H1 (cell line): Measurements from ENCODE around the gene MPZL3. TPM values are rescaled to one million over a fixed set of nuclear protein-coding genes. Genes with fewer than 3 reads are reported as not detected.
A peak's percentile ranks its signal among the peaks of the same experiment; 100 is the strongest.

ENCODE experiments used
- CTCF ChIA-PET: fragments of 300-600 bp; sonication (Branson Sonifier 250); formaldehyde crosslinking; loops from one replicate; lab custom pipeline; 2021; ENCODE audit not compliant: partially characterized antibody; lab: Charles Lee
- POLR2A ChIA-PET: fragments of 300-600 bp; sonication (Branson Sonifier 250); formaldehyde crosslinking; loops from one replicate; lab custom pipeline; 2021; ENCODE audit warnings: inconsistent platforms; ENCODE audit not compliant: partially characterized antibody; lab: Charles Lee
- DNase-seq, 2 experiments: peaks; one replicate each; pipeline versions ENCODE4 v3.0.0 to v3.0.0-alpha.2; 2010 to 2022; ENCODE audit warnings: low spot score in 2 of 2, low read depth in 1 of 2, mixed read lengths in 1 of 2
- FAIRE-seq: peaks from 2 replicates; lab custom pipeline; 2011; peaks lifted over from hg19 to GRCh38; lab: Jason Lieb, UNC
- H2AFZ ChIP-seq: 2 replicates; pipeline ENCODE4 v1.8.1; 2012; ENCODE audit warnings: low read length, inconsistent platforms
- H2AK5ac ChIP-seq: 2 replicates; pipeline ENCODE4 v1.6.1; 2013; ENCODE audit warnings: low read depth, low read length
- H2BK120ac ChIP-seq: replicated peaks from 2 replicates; pipeline ENCODE3; 2013; ENCODE audit warnings: low read depth, low read length, inconsistent platforms
- H2BK12ac ChIP-seq: 2 replicates; pipeline ENCODE4 v1.6.1; 2013; ENCODE audit warnings: low read depth, low read length
- H2BK15ac ChIP-seq: 2 replicates; pipeline ENCODE4 v1.6.1; 2013; ENCODE audit warnings: low read length
- H2BK20ac ChIP-seq: 2 replicates; pipeline ENCODE4 v1.6.1; 2013; ENCODE audit warnings: low read length
- H2BK5ac ChIP-seq: 2 replicates; pipeline ENCODE4 v1.6.1; 2013; ENCODE audit warnings: low read depth, low read length
- H3K14ac ChIP-seq: 2 replicates; pipeline ENCODE4 v1.6.1; 2013; ENCODE audit warnings: inconsistent platforms; ENCODE audit not compliant: insufficient read length
- H3K18ac ChIP-seq: 2 replicates; pipeline ENCODE4 v1.6.1; 2013; ENCODE audit warnings: low read length; ENCODE audit errors: extremely low read depth
- H3K23ac ChIP-seq: 2 replicates; pipeline ENCODE4 v1.6.1; 2013; ENCODE audit warnings: inconsistent platforms; ENCODE audit not compliant: insufficient read length
- H3K23me2 ChIP-seq: 2 replicates; pipeline ENCODE4 v1.6.1; 2013; ENCODE audit warnings: low read depth, low read length
- H3K27ac ChIP-seq: 2 replicates; pipeline ENCODE4 v1.6.1; 2011; ENCODE audit warnings: low read depth, low read length, inconsistent platforms
- H3K27me3 ChIP-seq, 4 experiments: replicated peaks in 1 of 4; 1 replicate in 1 of 4; 2 replicates in 3 of 4; pipeline versions ENCODE4 v1.6.1 to v1.8.1; 2011 to 2013; ENCODE audit warnings: low read length in 3 of 4, mild to moderate bottlenecking in 3 of 4, inconsistent platforms in 2 of 4, mixed read lengths in 2 of 4, moderate library complexity in 1 of 4; ENCODE audit not compliant: control insufficient read depth in 3 of 4, insufficient read depth in 3 of 4; ENCODE audit errors: extremely low read depth in 1 of 4
- H3K36me3 ChIP-seq, 4 experiments: 2 replicates each; pipeline versions ENCODE4 v1.6.1 to v1.8.1; 2011 to 2013; ENCODE audit warnings: mild to moderate bottlenecking in 4 of 4, low read length in 3 of 4, moderate library complexity in 2 of 4, control low read depth in 1 of 4, inconsistent platforms in 1 of 4; ENCODE audit not compliant: insufficient read depth in 4 of 4, control insufficient read depth in 2 of 4
- H3K4ac ChIP-seq: replicated peaks from 2 replicates; pipeline ENCODE3; 2013; ENCODE audit warnings: low read length, low read depth, mixed read lengths, inconsistent platforms; ENCODE audit not compliant: insufficient read length
- H3K4me1 ChIP-seq, 4 experiments: replicated peaks in 1 of 4; 1 replicate in 1 of 4; 2 replicates in 3 of 4; pipeline versions ENCODE4 v1.6.1 to v1.8.1; 2011 to 2013; ENCODE audit warnings: low read length in 3 of 4, inconsistent platforms in 2 of 4, mixed read lengths in 1 of 4; ENCODE audit not compliant: insufficient read depth in 4 of 4, control insufficient read depth in 3 of 4
- H3K4me2 ChIP-seq, 2 experiments: 2 replicates each; pipeline versions ENCODE4 v1.6.1 to v1.8.1; 2011 to 2013; ENCODE audit warnings: low read depth in 2 of 2, low read length in 2 of 2, control low read depth in 1 of 2, inconsistent platforms in 1 of 2, mild to moderate bottlenecking in 1 of 2; ENCODE audit not compliant: insufficient read depth in 1 of 2
- H3K4me3 ChIP-seq, 4 experiments: fragments of 200-600, 300-600 bp in 1 of 4; sonication (generic), shearing (Covaris generic), sonication (Bioruptor Twin) in 1 of 4; 2 replicates each; pipeline versions ENCODE4 v1.5.1 to v1.8.1; 2011 to 2016; ENCODE audit warnings: low read length in 4 of 4, low read depth in 3 of 4, control low read depth in 2 of 4, inconsistent platforms in 2 of 4, mild to moderate bottlenecking in 2 of 4, mixed read lengths in 1 of 4, moderate library complexity in 1 of 4; ENCODE audit not compliant: insufficient read depth in 2 of 4; ENCODE audit errors: extremely low read depth in 1 of 4
- H3K56ac ChIP-seq: replicated peaks from 2 replicates; pipeline ENCODE3; 2013; ENCODE audit warnings: low read depth, mild to moderate bottlenecking, mixed read lengths, low read length, inconsistent platforms; ENCODE audit not compliant: insufficient read length
- H3K79me1 ChIP-seq: 2 replicates; pipeline ENCODE4 v1.6.1; 2013; ENCODE audit warnings: low read depth, low read length, control low read depth
- H3K79me2 ChIP-seq, 2 experiments: 2 replicates each; pipeline versions ENCODE4 v1.6.1 to v1.8.1; 2012 to 2013; ENCODE audit warnings: low read length in 2 of 2, mild to moderate bottlenecking in 2 of 2, inconsistent platforms in 1 of 2; ENCODE audit not compliant: insufficient read depth in 2 of 2, control insufficient read depth in 1 of 2
- H3K9ac ChIP-seq, 4 experiments: replicated peaks in 1 of 4; 1 replicate in 1 of 4; 2 replicates in 3 of 4; pipeline versions ENCODE4 v1.6.1 to v1.8.1; 2011 to 2013; ENCODE audit warnings: low read depth in 3 of 4, low read length in 3 of 4, control low read depth in 2 of 4, mild to moderate bottlenecking in 2 of 4, moderate library complexity in 2 of 4, inconsistent platforms in 1 of 4; ENCODE audit errors: extremely low read depth in 1 of 4
- H3K9me3 ChIP-seq, 2 experiments: 2 replicates each; pipeline versions ENCODE4 v1.6.1 to v1.8.1; 2012 to 2013; ENCODE audit warnings: mild to moderate bottlenecking in 2 of 2, moderate library complexity in 2 of 2, control low read depth in 1 of 2, inconsistent platforms in 1 of 2, low read depth in 1 of 2, low read length in 1 of 2, mixed read lengths in 1 of 2; ENCODE audit not compliant: insufficient read depth in 2 of 2
- H4K20me1 ChIP-seq, 2 experiments: replicated peaks in 1 of 2; 2 replicates each; pipeline versions ENCODE3 to v1.8.1; 2011 to 2013; ENCODE audit warnings: inconsistent platforms in 2 of 2, low read length in 2 of 2, mild to moderate bottlenecking in 1 of 2; ENCODE audit not compliant: insufficient read depth in 2 of 2, control insufficient read depth in 1 of 2
- H4K5ac ChIP-seq: 2 replicates; pipeline ENCODE4 v1.6.1; 2013; ENCODE audit warnings: low read length, low read depth, mixed read lengths, inconsistent platforms; ENCODE audit not compliant: insufficient read length
- H4K8ac ChIP-seq: 2 replicates; pipeline ENCODE4 v1.8.0; 2013; ENCODE audit warnings: mild to moderate bottlenecking, moderate library complexity, low read length, inconsistent platforms; ENCODE audit not compliant: insufficient read depth; ENCODE audit errors: extremely low read depth
- H4K91ac ChIP-seq: replicated peaks from 2 replicates; pipeline ENCODE3; 2013; ENCODE audit warnings: low read length, mixed read lengths, inconsistent platforms; ENCODE audit not compliant: insufficient read length
- CBX5 ChIP-seq: fragments of 300-800, 300-1000 bp; sonication (generic); IDR thresholded peaks from 2 replicates; pipeline ENCODE4 v1.7.1; 2016; ENCODE audit warnings: antibody characterized with exemption, low read length, low read depth
- KDM1A ChIP-seq: fragments of 200-600, 300-600 bp; sonication (generic); IDR thresholded peaks from 2 replicates; pipeline ENCODE4 v1.7.1; 2016; ENCODE audit warnings: mild to moderate bottlenecking, low read length, borderline replicate concordance
- RNF2 ChIP-seq: fragments of 200-900, 300-1000 bp; sonication (generic); IDR thresholded peaks from 2 replicates; pipeline ENCODE4 v1.7.1; 2016; ENCODE audit warnings: borderline replicate concordance, low read depth, mild to moderate bottlenecking, antibody characterized with exemption, low read length; ENCODE audit not compliant: poor library complexity, severe bottlenecking; ENCODE audit errors: missing control alignments
- SP4 ChIP-seq: IDR thresholded peaks from 2 replicates; pipeline ENCODE4 v1.6.1; 2012; ENCODE audit warnings: low read length, inconsistent platforms
- WGBS, 2 experiments: shearing (Covaris generic) in 1 of 2; methylation state at CpG; one replicate each; pipeline versions ENCODE4 v1.1.6 to v1.1.7; 2013 to 2015; ENCODE audit warnings: low lambda C conversion rate in 2 of 2, mixed read lengths in 2 of 2, inconsistent platforms in 1 of 2, low coverage in 1 of 2, missing lambda C conversion rate in 1 of 2; ENCODE audit not compliant: insufficient replicate concordance in 2 of 2, insufficient coverage in 1 of 2, insufficient read length in 1 of 2; ENCODE audit errors: extremely low coverage in 1 of 2, missing lambda C conversion rate in 1 of 2; 5-methylcytosine and 5-hydroxymethylcytosine counted together
- polyA plus RNA-seq, 7 experiments: library from polyadenylated mRNA; depleted of rRNA in 3 of 7; stranded (reverse) in 5 of 7; unstranded in 2 of 7; fragments of >200 nt in 5 of 7; fragments of 200-250 nt in 2 of 7; gene quantifications; 1 replicate in 5 of 7; 2 replicates in 1 of 7; 4 replicates in 1 of 7; pipeline versions ENCODE4 v1.2.1 to v1.2.3, GENCODE V29; 2011 to 2013; ENCODE audit warnings: missing spikeins in 2 of 7, mixed read lengths in 2 of 7
- total RNA-seq: library from RNA; stranded (reverse); fragmentation: NEBNext Ultra II Directional; extraction: Animal tissue kit (Norgen Biotek cat#: 25700); gene quantifications from 2 replicates; pipeline ENCODE4 v1.2.1, GENCODE V29; 2021

MPZL3 gene
- total and polyA plus RNA-seq, 2 of the 8 experiments (the other 6 are each of a cell fraction or from before 2014, with no cell fraction given), result 1.1 to 3.9 TPM

DNA sequence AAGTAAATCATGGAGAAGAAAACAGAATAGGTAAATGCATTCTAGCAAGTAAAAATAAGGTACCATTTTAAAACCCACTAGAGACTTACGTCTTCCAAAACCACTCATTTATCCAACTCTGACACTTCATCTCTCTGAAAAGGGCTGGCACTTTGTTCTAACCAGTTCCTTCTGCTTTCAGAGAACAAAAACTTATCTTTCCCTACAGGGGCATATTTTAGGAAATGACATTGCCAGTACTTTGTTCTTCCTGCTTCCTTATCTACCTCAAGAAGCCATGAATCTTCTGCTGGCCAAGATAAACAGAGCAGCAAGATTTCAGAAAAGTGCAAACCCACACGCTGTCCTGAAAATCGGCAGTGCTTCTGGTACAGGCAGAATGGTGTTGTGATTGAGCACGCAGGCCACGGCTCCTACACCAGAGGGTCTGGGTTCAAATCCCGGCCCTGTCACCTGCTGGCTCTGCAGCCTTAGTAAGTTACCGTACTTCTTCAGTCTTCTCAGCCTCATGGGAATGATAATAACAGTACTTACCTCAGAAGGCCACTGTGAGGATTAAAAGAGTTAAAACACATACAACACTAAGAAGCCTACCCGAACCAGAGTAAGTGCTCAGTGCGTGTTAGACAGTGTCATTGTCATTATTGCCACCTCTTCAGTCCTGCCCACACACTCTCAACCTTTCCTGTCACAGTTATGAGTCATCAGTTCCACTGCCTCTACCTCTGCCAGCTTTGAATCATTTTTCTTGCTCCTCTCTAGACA lies 11.0 kb downstream of the MPZL3 start:
- Histone ChIP-seq H4K8ac (no peak overlapping the region), H3K27me3 (no peaks in the 10 kb centered on the region), H3K9ac (no peak overlapping the region), H3K4me1 (peaks cover 0 to 6% (median 0%) of the 10 kb centered on the region in 4 experiments; a peak in 4 of 7 replicates), H2AK5ac (peak overlapping the region; percentile 91), H4K91ac (no peak overlapping the region), H2BK12ac (no peak overlapping the region), H3K14ac (no peak overlapping the region), H3K4me2 (no peak overlapping the region), H2BK15ac (no peak overlapping the region), H3K23me2 (no peaks in the 10 kb centered on the region; the same call in 1 of the 2 replicates), H2BK120ac (no peak overlapping the region), H2AFZ (no peak overlapping the region), H3K79me1 (no peaks in the 10 kb centered on the region), H3K4ac (no peak overlapping the region), H3K18ac (no peak overlapping the region), H4K5ac (no peak overlapping the region), H3K36me3 (no peaks in the 10 kb centered on the region), H2BK20ac (no peak overlapping the region), H3K27ac (no peak overlapping the region), H3K9me3 (no peaks in the 10 kb centered on the region), H3K4me3 (no peak overlapping the region), H3K23ac (no peak overlapping the region), H2BK5ac (no peak overlapping the region), H3K79me2 (no peaks in the 10 kb centered on the region), H3K56ac (no peak overlapping the region), H4K20me1 (no peaks in the 10 kb centered on the region)
- 86% methylated on average over 9 of the region's 9 CpGs; no CpG with 5 or more reads in 1 of the 2 experiments for WGBS, 2 experiments
- TF ChIP-seq SP4 (no peak), KDM1A (no peak), CBX5 (no peak), RNF2 (no peak)
- CTCF ChIA-PET, result interaction anchor here (1.5 to 2.7 kb wide), 3 partner anchors 29 to 70 kb away, joined by 4 to 9 read pairs (median 8); no protein-coding TSS in a partner anchor
- POLR2A ChIA-PET, result interaction anchor here (0.6 kb wide), 1 partner anchor 12 kb away, joined by 3 read pairs; no protein-coding TSS in a partner anchor
- DNase-seq (no peak), FAIRE-seq (no peak)
